PC-3 (cell line): ENCODE measurements around the gene TTC9B. TPM values are rescaled to one million over a fixed set of nuclear protein-coding genes. Genes with fewer than 3 reads are reported as not detected.

Experiments used
- ATAC-seq: fragments of 200-7000 bp; cut with Tn5 transposase; 2 replicates; pipeline ENCODE4 v1.9.1; 2020; ENCODE audit warnings: mild to moderate bottlenecking, moderate library complexity
- BruUV-seq: library from RNA; stranded (reverse); fragments of 400-500 nt; replicated peaks from 2 replicates; lab custom pipeline; 2021; lab: Mats Ljungman, UMichigan
- CTCF ChIA-PET: fragments of 300-600 bp; sonication (Branson Sonifier 250); formaldehyde crosslinking; loops from one replicate; lab custom pipeline; 2022; ENCODE audit warnings: antibody characterized with exemption; lab: Charles Lee
- POLR2A ChIA-PET: fragments of 300-600 bp; sonication (Branson Sonifier 250); formaldehyde crosslinking; loops from one replicate; lab custom pipeline; 2022; ENCODE audit warnings: antibody characterized with exemption; ENCODE audit not compliant: unreplicated experiment; lab: Charles Lee
- DNase-seq: peaks from one replicate; pipeline ENCODE4 v3.0.0-alpha.2; 2015
- H2AFZ ChIP-seq: fragments of 300-600 bp; sonication (generic); 2 replicates; pipeline ENCODE4 v1.6.0; 2016; ENCODE audit warnings: antibody characterized with exemption, low read length
- H3F3A ChIP-seq: fragments of 300-600 bp; sonication (generic); one replicate; pipeline ENCODE4 v1.6.0; 2017; ENCODE audit warnings: antibody characterized with exemption, low read length, control low read depth, mild to moderate bottlenecking; ENCODE audit not compliant: unreplicated experiment
- H3K27ac ChIP-seq: fragments of 300-600 bp; sonication (generic); 2 replicates; pipeline ENCODE4 v1.5.1; 2016; ENCODE audit warnings: mild to moderate bottlenecking, low read length
- H3K27me3 ChIP-seq: fragments of 300-600 bp; sonication (generic); 2 replicates; pipeline ENCODE4 v1.6.1; 2016; ENCODE audit warnings: low read length, mixed read lengths
- H3K36me3 ChIP-seq: fragments of 300-600 bp; sonication (generic); 2 replicates; pipeline ENCODE4 v1.6.1; 2016; ENCODE audit warnings: low read depth, mixed run types, low read length, mixed read lengths
- H3K4me1 ChIP-seq: fragments of 300-600 bp; sonication (generic); 2 replicates; pipeline ENCODE4 v1.5.1; 2016; ENCODE audit warnings: low read length; ENCODE audit not compliant: insufficient read depth
- H3K4me2 ChIP-seq: fragments of 300-600 bp; sonication (generic); 2 replicates; pipeline ENCODE4 v1.6.0; 2016; ENCODE audit warnings: low read length
- H3K4me3 ChIP-seq: fragments of 300-600 bp; sonication (generic); 2 replicates; pipeline ENCODE4 v1.5.1; 2016; ENCODE audit warnings: mild to moderate bottlenecking, low read length, mixed read lengths
- H3K79me2 ChIP-seq: fragments of 300-600 bp; sonication (generic); 2 replicates; pipeline ENCODE4 v1.6.1; 2017; ENCODE audit warnings: low read length, mixed read lengths
- H3K9ac ChIP-seq: fragments of 300-600 bp; sonication (generic); 2 replicates; pipeline ENCODE4 v1.6.0; 2016; ENCODE audit warnings: mild to moderate bottlenecking, low read length
- H3K9me2 ChIP-seq: fragments of 300-600 bp; sonication (generic); replicated peaks from 2 replicates; pipeline ENCODE4 v1.6.1; 2016; ENCODE audit warnings: mixed run types, low read length, mixed read lengths
- H3K9me3 ChIP-seq: fragments of 300-600 bp; sonication (generic); 2 replicates; pipeline ENCODE4 v1.6.1; 2016; ENCODE audit warnings: low read length, mixed read lengths
- H4K20me1 ChIP-seq: fragments of 300-600 bp; sonication (generic); 2 replicates; pipeline ENCODE4 v1.6.1; 2016; ENCODE audit warnings: low read length, mixed read lengths
- CTCF ChIP-seq: fragments of 300-600 bp; sonication (generic); conservative IDR thresholded peaks from 2 replicates; pipeline ENCODE4 v1.5.1; 2017; ENCODE audit warnings: antibody characterized with exemption, low read depth, mild to moderate bottlenecking, low read length
- EZH2 ChIP-seq: fragments of 300-600 bp; sonication (generic); IDR thresholded peaks from one replicate; pipeline ENCODE4 v1.6.1; 2017; ENCODE audit warnings: antibody characterized with exemption, mild to moderate bottlenecking, low read length; ENCODE audit not compliant: unreplicated experiment
- EZH2phosphoT487 ChIP-seq: fragments of 300-600 bp; sonication (generic); IDR thresholded peaks from 2 replicates; pipeline ENCODE4 v1.6.1; 2018; ENCODE audit warnings: mild to moderate bottlenecking, antibody characterized with exemption, low read length, borderline replicate concordance
- intact Hi-C: fragments of 100-400 bp; cut with micrococcal nuclease; formaldehyde crosslinking; loops from 2 replicates; pipeline ENCODE4 v1.9.0; 2023
- total RNA-seq: library from RNA; depleted of rRNA; stranded (reverse); fragments of >200 nt; gene quantifications from 2 replicates; pipeline ENCODE4 v1.2.3, GENCODE V29; 2014

Gene TTC9B
- total RNA-seq, 1 experiment from 2014 or later: 0.15 TPM

- ChIA-PET CTCF (no interaction called here), POLR2A (no interaction called here)
- Histone ChIP-seq H3K27ac (no peak overlapping the region), H2AFZ (peak overlapping the region; percentile 55; the same call in 1 of the 2 replicates), H3K79me2 (no peaks in the 10 kb centered on the region), H3K4me3 (no peak overlapping the region), H3K4me2 (peak overlapping the region; percentile 38; the same call in 1 of the 2 replicates), H3F3A (no peaks in the 10 kb centered on the region), H3K9me3 (no peaks in the 10 kb centered on the region), H3K9ac (no peak overlapping the region), H3K36me3 (no peaks in the 10 kb centered on the region), H4K20me1 (no peaks in the 10 kb centered on the region), H3K27me3 (no peaks in the 10 kb centered on the region), H3K4me1 (peaks cover 19% of the 10 kb centered on the region), H3K9me2 (no peaks in the 10 kb centered on the region)
- TF ChIP-seq EZH2 (no peak), EZH2phosphoT487 (no peak), CTCF (no peak)
- peak; percentile 51 for DNase-seq
- no TSS peak for BruUV-seq
- intact Hi-C loops: no loop called here
- peak; percentile 12 for ATAC-seq
Observed at GRCh38 chr19:40223135-40223822, 5.1 kb upstream of the TTC9B start.

- intact Hi-C loops: no loop called here
Observed at GRCh38 chr19:40221858-40222619, 3.9 kb upstream of the TTC9B start.

More at GRCh38 chr19:40221858-40222619, 3.9 kb upstream of the TTC9B start:
- ChIA-PET POLR2A (no interaction called here), CTCF (no interaction called here)
- H3K9me3 ChIP-seq: no peaks in the 10 kb centered on the region
- no peak overlapping the region for H2AFZ ChIP-seq
- H3K9ac ChIP-seq: no peak overlapping the region
- no peaks in the 10 kb centered on the region for H4K20me1 ChIP-seq
- TF ChIP-seq EZH2 (no peak), CTCF (peak; percentile 79)
- H3K27me3 ChIP-seq: no peaks in the 10 kb centered on the region
- H3K36me3 ChIP-seq: no peaks in the 10 kb centered on the region
- H3K4me2 ChIP-seq: no peak overlapping the region
- H3K27ac ChIP-seq: no peak overlapping the region
- H3K79me2 ChIP-seq: no peaks in the 10 kb centered on the region
- DNase-seq (peak; percentile 87), ATAC-seq (peak; percentile 55)
- H3K4me1 ChIP-seq: peaks cover 26% of the 10 kb centered on the region
- no peaks in the 10 kb centered on the region for H3F3A ChIP-seq
- H3K4me3 ChIP-seq: no peak overlapping the region
- no TSS peak for BruUV-seq
- no peaks in the 10 kb centered on the region for H3K9me2 ChIP-seq
